ENCODE data around the gene PYY. TPM values are rescaled to one million over a fixed set of nuclear protein-coding genes. Genes with fewer than 3 reads are reported as not detected.
"Not testable (repeated sequence)": the region's sequence is repeated elsewhere in the genome, so short reads cannot be mapped to it uniquely, and the experiment has no call there.

Gene PYY
- polyA plus RNA-seq, 1 donor, result 0.22 TPM

- no peak for DNase-seq
Observed at GRCh38 chr17:43979011-43979410, 25.3 kb upstream of the PYY start.

GRCh38 chr17:43978078-43978477 lies 24.3 kb upstream of the PYY start:
- no peak for DNase-seq

GRCh38 chr17:43976963-43977837 lies 23.5 kb upstream of the PYY start:
- DNase-seq, result no peak

DNA sequence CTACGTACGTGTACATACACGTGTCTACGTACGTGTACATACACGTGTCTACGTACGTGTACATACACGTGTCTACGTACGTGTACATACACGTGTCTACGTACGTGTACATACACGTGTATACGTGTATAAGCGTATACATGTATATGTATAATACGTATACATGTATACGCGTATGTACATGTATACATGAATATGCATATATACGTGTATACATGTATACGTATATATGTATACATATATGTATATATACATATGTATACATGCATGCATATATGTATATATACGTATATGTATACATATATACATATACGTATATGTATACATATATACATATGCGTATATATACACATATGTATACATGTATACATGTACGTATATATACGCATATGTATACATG lies 22.2 kb upstream of the PYY start:
- no peak for DNase-seq

- no peak for DNase-seq
Observed at GRCh38 chr17:43974382-43975266, 20.9 kb upstream of the PYY start.

GRCh38 chr17:43972444-43973212 lies 18.9 kb upstream of the PYY start:
- DNase-seq, result not testable (repeated sequence)

GRCh38 chr17:43971436-43971835 lies 17.7 kb upstream of the PYY start:
- DNase-seq, result not testable (repeated sequence)

- no peak for DNase-seq
Observed at GRCh38 chr17:43970366-43970765, 16.6 kb upstream of the PYY start.

- no peak for DNase-seq
Observed at GRCh38 chr17:43967251-43967875, 13.6 kb upstream of the PYY start.

DNA sequence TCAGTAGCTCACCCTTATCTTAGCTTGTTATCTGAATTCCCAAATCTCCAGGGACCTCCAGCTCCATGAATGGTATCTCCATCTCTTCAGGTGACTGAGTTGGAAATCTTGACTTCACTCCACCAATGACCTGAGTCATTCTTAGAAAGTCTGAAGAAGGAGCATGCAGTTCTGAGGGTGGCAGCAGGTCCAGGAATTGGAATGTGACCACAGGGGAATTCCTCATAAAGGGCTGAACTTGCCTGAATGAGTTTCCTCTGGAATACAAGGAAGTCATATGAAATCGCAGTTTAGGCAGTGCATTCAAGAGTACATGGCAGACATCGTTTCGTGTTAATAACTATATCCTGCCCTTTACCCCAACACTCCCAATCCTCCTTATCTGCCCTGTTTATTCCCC lies 12.5 kb upstream of the PYY start:
- DNase-seq, result no peak

DNA sequence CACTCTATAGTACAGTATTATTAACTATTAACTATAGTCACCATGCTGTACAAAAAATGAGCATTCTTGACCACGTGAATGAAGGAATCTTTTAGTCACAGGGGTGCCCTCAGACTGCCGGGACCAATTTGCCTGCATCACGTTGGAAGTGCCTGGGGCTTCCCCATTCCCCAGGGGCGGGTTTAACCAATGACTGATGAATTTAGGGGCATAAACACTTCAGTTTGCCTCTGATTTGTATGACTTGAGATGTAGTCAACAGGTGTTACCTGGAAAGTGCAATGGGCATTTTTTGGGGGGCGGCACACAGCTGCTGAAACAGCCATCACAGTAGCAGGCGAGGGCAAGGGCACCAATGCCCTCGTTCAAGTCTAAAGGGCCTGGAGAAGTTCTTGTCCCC lies 8.7 kb upstream of the PYY start:
- DNase-seq, result no peak

- DNase-seq, result no peak
Observed at GRCh38 chr17:43961954-43962353, 8.2 kb upstream of the PYY start.

DNA sequence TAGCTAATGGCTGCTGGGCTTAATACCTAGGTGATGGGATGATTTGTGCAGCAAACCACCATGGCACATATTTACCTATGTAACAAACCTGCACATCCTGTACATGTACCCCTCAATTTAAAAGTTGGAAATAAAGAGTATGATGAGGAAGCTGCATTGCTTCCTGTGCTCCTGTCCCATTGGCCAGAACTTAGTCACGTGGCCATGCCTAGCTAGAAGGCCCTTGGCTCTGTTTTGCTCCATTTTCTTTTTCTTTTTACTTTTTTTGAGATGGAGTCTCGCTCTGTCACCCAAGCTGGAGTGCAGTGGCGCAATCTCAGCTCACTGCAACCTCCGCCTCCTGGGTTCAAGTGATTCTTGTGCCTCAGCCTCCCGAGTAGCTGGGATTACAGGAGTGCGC lies 7.6 kb upstream of the PYY start:
- not testable (repeated sequence) for DNase-seq

DNA sequence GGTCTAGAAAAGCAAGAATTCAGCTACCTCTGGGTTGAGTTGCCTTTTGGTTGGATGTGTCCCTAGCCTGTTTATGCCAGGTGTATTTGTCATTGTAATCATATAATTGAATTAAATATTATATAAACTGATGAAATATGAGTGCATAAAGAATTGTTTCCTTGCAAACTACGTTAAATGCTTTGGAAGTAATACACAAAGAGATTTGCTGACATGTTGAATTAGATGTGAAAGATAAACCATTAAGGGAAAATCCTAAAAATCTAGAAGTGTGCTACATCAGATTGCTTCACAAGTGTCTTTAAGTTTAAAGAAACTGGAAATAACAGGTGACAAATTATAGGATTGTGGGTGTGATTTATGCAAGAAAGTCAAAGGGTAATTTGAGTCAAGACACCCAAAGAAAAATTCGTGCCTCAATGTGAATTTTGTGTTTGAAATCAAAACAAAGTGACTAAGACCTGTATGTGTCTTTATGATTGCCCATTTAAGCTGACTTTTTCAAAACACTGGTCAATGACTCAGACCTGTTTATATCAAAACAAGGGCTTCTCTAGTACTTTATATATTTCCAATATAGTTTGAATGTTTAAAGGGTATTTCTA lies 5.1 kb upstream of the PYY start:
- no peak for DNase-seq

DNA sequence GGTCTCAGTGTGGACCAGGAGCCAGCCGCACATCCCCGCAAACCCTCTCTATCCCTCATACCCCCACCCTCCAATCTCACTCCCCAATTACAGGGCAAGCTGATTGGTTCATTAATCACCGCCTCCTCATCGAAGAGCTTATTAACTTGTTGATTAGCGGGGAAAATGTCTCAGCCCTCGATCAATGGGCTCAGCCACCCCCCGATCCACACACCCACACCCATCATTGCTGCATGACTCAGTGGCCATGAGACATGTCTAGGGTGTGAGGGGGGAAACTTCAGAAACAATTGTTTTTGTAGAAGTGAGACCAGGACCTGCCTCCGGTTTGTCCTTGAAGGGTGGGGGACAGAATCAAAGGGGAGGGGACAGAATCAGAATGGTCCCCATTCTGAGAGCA lies 2.5 kb upstream of the PYY start:
- DNase-seq, result no peak

DNA sequence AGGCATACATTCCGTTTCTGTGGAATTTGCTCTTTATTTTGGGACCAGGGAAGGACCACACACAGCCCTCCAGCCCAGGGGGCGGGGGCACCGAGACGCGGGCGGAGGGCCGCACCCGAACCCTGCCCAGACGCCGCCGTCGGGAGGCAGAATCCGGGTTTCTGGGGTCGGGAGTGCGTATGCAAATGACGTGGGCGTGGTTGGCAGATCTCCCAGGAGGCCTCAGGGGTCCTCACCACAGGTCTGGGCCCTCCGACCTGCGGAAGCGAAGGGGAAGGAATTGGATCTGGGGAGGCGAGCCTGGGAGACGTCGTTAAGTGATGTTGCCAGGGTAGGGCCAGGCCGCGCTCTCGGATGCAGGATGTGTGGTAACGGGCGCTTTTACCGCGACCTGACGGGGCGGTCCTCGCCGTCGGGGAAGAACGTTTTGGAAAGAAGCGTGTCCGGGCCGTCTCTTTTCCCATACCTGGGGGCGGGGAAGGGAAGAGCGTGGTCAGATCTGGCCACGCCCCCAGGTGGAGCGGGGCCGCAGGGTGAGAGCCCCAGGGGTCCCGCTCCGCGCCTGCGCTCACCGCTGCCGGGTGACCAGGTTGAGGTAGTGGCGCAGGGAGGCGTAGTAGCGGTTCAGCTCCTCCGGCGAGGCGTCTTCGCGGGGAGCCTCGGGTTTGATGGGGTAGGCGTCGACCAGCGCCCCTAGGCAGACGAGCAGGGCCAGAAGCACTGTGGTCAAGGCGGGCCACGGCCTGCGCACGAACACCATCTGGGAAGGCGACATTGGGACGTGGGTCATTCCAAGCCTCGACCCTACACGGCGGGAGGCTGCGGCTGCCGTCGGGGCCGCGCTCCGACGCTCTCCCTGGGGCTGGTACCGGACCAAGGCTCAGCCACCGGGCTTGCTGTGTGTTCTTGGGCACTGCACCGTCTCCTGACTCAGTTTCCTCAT lies 745 bp downstream of the PYY start:
- no peak for DNase-seq

GRCh38 chr17:43952351-43952723 lies 1.4 kb downstream of the PYY start:
- DNase-seq, result no peak

DNA sequence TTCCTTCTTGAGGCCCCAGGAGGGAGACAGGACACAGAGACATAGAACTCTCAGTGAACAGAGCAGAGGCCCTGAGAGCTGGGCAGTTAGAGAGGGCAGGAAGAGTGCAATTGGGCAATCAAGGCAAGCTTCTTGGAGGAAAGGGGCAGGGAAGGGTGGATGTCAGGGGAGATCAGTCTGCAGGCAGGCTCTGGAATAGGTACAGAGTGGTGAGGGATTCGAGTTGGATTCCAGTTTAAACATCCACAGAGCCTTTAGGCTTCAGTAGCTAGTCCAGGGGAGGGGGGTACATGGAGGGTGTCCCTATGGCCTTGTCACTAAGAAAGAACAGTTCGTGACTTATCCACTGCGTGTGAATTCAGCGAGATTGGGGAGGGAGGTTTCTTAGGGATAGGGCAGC lies 2.0 kb downstream of the PYY start:
- DNase-seq, result no peak

- DNase-seq, result no peak
Observed at GRCh38 chr17:43950554-43950953, 3.2 kb downstream of the PYY start.

- no peak for DNase-seq
Observed at GRCh38 chr17:43949781-43950180, 4.0 kb downstream of the PYY start.

All from left kidney (tissue), 2 donors.